Suprapubic skin (tissue), 4 donors: ENCODE data around the gene FBLN1. TPM values are rescaled to one million over a fixed set of nuclear protein-coding genes. Genes with fewer than 3 reads are reported as not detected.

ENCODE experiments used
- DNase-seq, 2 donors: peaks; one replicate each; pipeline ENCODE4 v3.0.0-alpha.2; 2019; ENCODE audit warnings: low spot score in 2 of 2
- H3K27ac ChIP-seq: fragments of 200-600 bp; sonication (generic); one replicate; pipeline ENCODE4 v1.5.1; 2019
- H3K27me3 ChIP-seq: fragments of 200-600 bp; sonication (generic); one replicate; pipeline ENCODE4 v1.5.1; 2019
- H3K36me3 ChIP-seq: fragments of 200-600 bp; sonication (generic); one replicate; pipeline ENCODE4 v1.5.1; 2019
- H3K4me1 ChIP-seq: fragments of 200-600 bp; sonication (generic); one replicate; pipeline ENCODE4 v1.5.1; 2019
- H3K4me3 ChIP-seq: fragments of 200-600 bp; sonication (generic); one replicate; pipeline ENCODE4 v1.5.1; 2019; ENCODE audit warnings: mild to moderate bottlenecking
- H3K9me3 ChIP-seq: fragments of 200-600 bp; sonication (generic); one replicate; pipeline ENCODE4 v1.5.1; 2019
- CTCF ChIP-seq, 2 donors: fragments of 200-600 bp in 1 of 2; fragments of 450-650 bp in 1 of 2; sonication (generic) in 1 of 2; IDR thresholded peaks; one replicate each; pipeline ENCODE4 v1.5.1; 2016 to 2019; ENCODE audit warnings: antibody characterized with exemption in 2 of 2, mild to moderate bottlenecking in 1 of 2, moderate library complexity in 1 of 2
- EP300 ChIP-seq: sonication (generic); formaldehyde crosslinking; IDR thresholded peaks from one replicate; pipeline ENCODE4 v1.6.1; 2017; ENCODE audit warnings: antibody characterized with exemption
- POLR2A ChIP-seq, 2 donors: fragments of 450-650 bp; IDR thresholded peaks; one replicate each; pipeline ENCODE4 v1.6.1; 2017; ENCODE audit warnings: antibody characterized with exemption in 2 of 2, mild to moderate bottlenecking in 2 of 2, moderate library complexity in 2 of 2
- POLR2AphosphoS5 ChIP-seq, 3 donors: sonication (generic); formaldehyde crosslinking; IDR thresholded peaks; one replicate each; pipeline ENCODE4 v1.6.1; 2017; ENCODE audit warnings: antibody characterized with exemption in 3 of 3
- WGBS: methylation state at CpG from one replicate; pipeline ENCODE4 v1.1.5; 2018; 5-methylcytosine and 5-hydroxymethylcytosine counted together
- total RNA-seq, 4 donors: library from RNA; depleted of rRNA; stranded (reverse); fragments of >200 nt; gene quantifications; one replicate each; pipeline ENCODE4 v1.1.0, GENCODE V29; 2016

FBLN1 gene
- total RNA-seq, 4 donors from 2014 or later, result 111 to 174 (median 139) TPM

GRCh38 chr22:45525480-45525879 is 22.8 kb downstream of the FBLN1 start:
- Histone ChIP-seq H3K4me3 (no peak overlapping the region), H3K4me1 (peaks cover 47% of the 10 kb centered on the region), H3K9me3 (no peaks in the 10 kb centered on the region), H3K36me3 (peaks cover 11% of the 10 kb centered on the region), H3K27me3 (no peaks in the 10 kb centered on the region), H3K27ac (peak overlapping the region; percentile 84)
- no peak for TF ChIP-seq POLR2A (IDR thresholded peaks at IDR 0.05)
- TF ChIP-seq CTCF (IDR thresholded peaks at IDR 0.05), result no peak
- 49% methylated on average over 3 of the region's 15 CpGs for WGBS
- no peak for DNase-seq

- Histone ChIP-seq H3K4me1 (peaks cover 47% of the 10 kb centered on the region), H3K27me3 (no peaks in the 10 kb centered on the region), H3K36me3 (peaks cover 11% of the 10 kb centered on the region), H3K9me3 (no peaks in the 10 kb centered on the region), H3K4me3 (no peak overlapping the region), H3K27ac (peak overlapping the region; percentile 84)
- no peak for DNase-seq
- 46% methylated on average over 8 of the region's 8 CpGs for WGBS
- TF ChIP-seq EP300 (no peak), POLR2AphosphoS5 (IDR thresholded peaks at IDR 0.05) (no peak), CTCF (IDR thresholded peaks at IDR 0.05) (no peak), POLR2A (IDR thresholded peaks at IDR 0.05) (no peak)
Observed at GRCh38 chr22:45526281-45526680, 23.6 kb downstream of the FBLN1 start.

- H3K4me3 ChIP-seq, result no peak overlapping the region
- no peaks in the 10 kb centered on the region for H3K27me3 ChIP-seq
- no peaks in the 10 kb centered on the region for H3K9me3 ChIP-seq
- H3K27ac ChIP-seq, result peak overlapping the region; percentile 84
- peaks cover 51% of the 10 kb centered on the region for H3K4me1 ChIP-seq
- H3K36me3 ChIP-seq, result peaks cover 11% of the 10 kb centered on the region
- DNase-seq, result no peak
- 47% methylated on average over 10 of the region's 10 CpGs for WGBS
- TF ChIP-seq CTCF (IDR thresholded peaks at IDR 0.05), result no peak
- TF ChIP-seq POLR2AphosphoS5 (IDR thresholded peaks at IDR 0.05), result peak in 2 of 3 donors; percentile 13 to 37
- TF ChIP-seq EP300, result peak; percentile 94
Observed at GRCh38 chr22:45526768-45527360, 24.2 kb downstream of the FBLN1 start.

- Histone ChIP-seq H3K36me3 (peaks cover 12% of the 10 kb centered on the region), H3K27ac (peak overlapping the region; percentile 84), H3K4me3 (no peak overlapping the region), H3K4me1 (peaks cover 52% of the 10 kb centered on the region), H3K27me3 (no peaks in the 10 kb centered on the region), H3K9me3 (no peaks in the 10 kb centered on the region)
- no peak for TF ChIP-seq POLR2AphosphoS5 (IDR thresholded peaks at IDR 0.05)
- DNase-seq, result no peak
- WGBS, result 96% methylated on average over 3 of the region's 6 CpGs
Observed at GRCh38 chr22:45527456-45527855, 24.8 kb downstream of the FBLN1 start.

GRCh38 chr22:45528046-45528445 is 25.4 kb downstream of the FBLN1 start:
- peak overlapping the region; percentile 84 for H3K27ac ChIP-seq
- H3K4me1 ChIP-seq, result peaks cover 57% of the 10 kb centered on the region
- TF ChIP-seq POLR2A (IDR thresholded peaks at IDR 0.05), result no peak
- TF ChIP-seq CTCF (IDR thresholded peaks at IDR 0.05), result no peak
- TF ChIP-seq POLR2AphosphoS5 (IDR thresholded peaks at IDR 0.05), result no peak
- TF ChIP-seq EP300, result no peak
- no peak overlapping the region for H3K4me3 ChIP-seq
- H3K9me3 ChIP-seq, result no peaks in the 10 kb centered on the region
- 68% methylated on average over 9 of the region's 9 CpGs for WGBS
- H3K36me3 ChIP-seq, result peaks cover 16% of the 10 kb centered on the region
- DNase-seq, result no peak
- H3K27me3 ChIP-seq, result no peaks in the 10 kb centered on the region

GRCh38 chr22:45529105-45529504 is 26.4 kb downstream of the FBLN1 start:
- H3K4me1 ChIP-seq, result peaks cover 63% of the 10 kb centered on the region
- H3K36me3 ChIP-seq, result peaks cover 16% of the 10 kb centered on the region
- no peak for TF ChIP-seq EP300
- no peak for TF ChIP-seq POLR2A (IDR thresholded peaks at IDR 0.05)
- TF ChIP-seq CTCF (IDR thresholded peaks at IDR 0.05), result no peak
- TF ChIP-seq POLR2AphosphoS5 (IDR thresholded peaks at IDR 0.05), result no peak
- H3K4me3 ChIP-seq, result no peak overlapping the region
- no peaks in the 10 kb centered on the region for H3K9me3 ChIP-seq
- peak overlapping the region; percentile 22 for H3K27ac ChIP-seq
- H3K27me3 ChIP-seq, result no peaks in the 10 kb centered on the region
- WGBS, result 91% methylated on average over 11 of the region's 11 CpGs
- DNase-seq, result no peak
